OCI-M2 (cell line): ENCODE measurements around the gene SLC5A5.
"Not testable (repeated sequence)": the region's sequence is repeated elsewhere in the genome, so short reads cannot be mapped to it uniquely, and the experiment has no call there.

Experiments
- DNase-seq: peaks from one replicate; lab custom pipeline; 2025; ENCODE audit not compliant: unreplicated experiment; lab: John Stamatoyannopoulos, UW

Gene SLC5A5

GRCh38 chr19:17871032-17871877 is 490 bp upstream of the SLC5A5 start:
- no peak for DNase-seq

DNA sequence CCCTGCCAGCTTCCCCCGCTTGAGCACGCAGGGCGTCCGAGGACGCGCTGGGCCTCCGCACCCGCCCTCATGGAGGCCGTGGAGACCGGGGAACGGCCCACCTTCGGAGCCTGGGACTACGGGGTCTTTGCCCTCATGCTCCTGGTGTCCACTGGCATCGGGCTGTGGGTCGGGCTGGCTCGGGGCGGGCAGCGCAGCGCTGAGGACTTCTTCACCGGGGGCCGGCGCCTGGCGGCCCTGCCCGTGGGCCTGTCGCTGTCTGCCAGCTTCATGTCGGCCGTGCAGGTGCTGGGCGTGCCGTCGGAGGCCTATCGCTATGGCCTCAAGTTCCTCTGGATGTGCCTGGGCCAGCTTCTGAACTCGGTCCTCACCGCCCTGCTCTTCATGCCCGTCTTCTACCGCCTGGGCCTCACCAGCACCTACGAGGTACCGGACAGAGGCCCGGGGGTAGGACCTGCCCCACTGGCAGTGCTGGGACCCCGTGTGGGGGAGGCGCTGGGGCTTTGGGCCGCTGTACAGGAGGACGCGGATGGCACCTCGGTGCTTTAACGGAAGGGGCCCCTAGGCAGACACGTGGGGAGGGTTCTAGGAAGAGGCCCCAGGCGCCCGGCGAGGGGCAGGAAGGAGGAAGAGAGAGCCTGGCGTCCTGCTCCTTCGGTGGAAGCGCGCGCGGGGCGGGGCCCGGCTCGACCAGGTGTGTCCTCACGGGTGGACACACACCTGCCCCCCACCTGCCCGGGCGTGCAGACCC is 681 bp downstream of the SLC5A5 start:
- no peak for DNase-seq

DNA sequence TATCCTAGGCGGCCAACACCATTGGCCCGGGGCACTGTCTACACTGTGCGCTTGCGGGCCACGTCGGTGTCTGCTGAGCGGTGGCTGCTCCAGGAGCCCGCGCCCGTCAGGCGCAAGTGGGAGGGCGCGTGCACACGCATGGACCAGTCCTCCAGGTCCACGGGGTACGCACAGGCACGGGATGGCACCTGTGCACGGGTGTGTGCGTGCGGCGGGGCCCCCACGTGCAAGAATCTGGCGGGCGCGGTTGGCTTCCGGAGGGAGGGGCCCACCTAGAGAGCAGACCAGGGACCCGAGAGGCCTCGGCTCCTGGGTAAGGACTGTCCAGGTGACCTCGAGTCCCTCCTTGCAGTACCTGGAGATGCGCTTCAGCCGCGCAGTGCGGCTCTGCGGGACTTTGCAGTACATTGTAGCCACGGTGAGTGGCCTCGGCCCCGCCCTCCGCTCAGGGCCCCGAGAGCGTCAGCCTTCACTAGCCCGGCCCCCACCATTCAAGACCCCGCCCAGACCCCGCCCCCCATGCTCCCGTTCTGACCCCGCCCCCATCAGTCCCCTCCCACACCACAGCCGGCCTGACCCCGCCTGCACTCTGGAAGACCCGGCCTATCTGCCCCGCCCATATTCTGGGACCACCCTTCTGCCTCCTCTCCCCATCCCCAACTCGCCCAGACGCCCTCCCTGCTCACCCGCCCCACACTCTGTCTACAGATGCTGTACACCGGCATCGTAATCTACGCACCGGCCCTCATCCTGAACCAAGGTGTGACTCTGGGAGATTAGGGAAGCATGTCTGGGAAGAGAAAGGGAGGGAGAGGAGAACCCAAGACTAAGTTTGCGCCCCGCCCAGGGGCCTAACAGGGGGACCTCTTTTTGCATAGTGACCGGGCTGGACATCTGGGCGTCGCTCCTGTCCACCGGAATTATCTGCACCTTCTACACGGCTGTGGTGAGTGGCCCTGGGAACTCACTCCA is 2.3 kb downstream of the SLC5A5 start:
- DNase-seq = no peak

DNA sequence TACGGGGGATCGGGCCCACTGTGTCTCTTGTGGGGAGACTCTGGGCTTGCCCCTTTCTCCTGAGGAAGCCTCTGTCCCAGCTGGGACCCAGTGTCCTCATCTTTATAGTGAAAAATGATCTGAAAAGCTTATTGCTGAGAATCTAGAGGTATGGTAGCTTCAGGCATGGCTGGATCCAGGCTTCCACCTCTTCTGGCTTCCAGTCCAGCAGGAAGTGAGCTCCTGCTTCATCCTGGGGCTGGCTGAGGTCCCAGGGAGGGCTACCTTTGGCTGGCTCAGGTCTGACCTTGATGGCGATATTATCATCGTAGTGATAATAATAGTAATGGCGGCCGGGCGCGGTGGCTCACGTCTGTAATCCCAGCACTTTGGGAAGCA is 3.0 kb downstream of the SLC5A5 start:
- no peak for DNase-seq

- no peak for DNase-seq
Observed at GRCh38 chr19:17877696-17878095, 6.0 kb downstream of the SLC5A5 start.

- DNase-seq = no peak
Observed at GRCh38 chr19:17879466-17879865, 7.7 kb downstream of the SLC5A5 start.

GRCh38 chr19:17881701-17882100 is 10.0 kb downstream of the SLC5A5 start:
- DNase-seq = no peak

DNA sequence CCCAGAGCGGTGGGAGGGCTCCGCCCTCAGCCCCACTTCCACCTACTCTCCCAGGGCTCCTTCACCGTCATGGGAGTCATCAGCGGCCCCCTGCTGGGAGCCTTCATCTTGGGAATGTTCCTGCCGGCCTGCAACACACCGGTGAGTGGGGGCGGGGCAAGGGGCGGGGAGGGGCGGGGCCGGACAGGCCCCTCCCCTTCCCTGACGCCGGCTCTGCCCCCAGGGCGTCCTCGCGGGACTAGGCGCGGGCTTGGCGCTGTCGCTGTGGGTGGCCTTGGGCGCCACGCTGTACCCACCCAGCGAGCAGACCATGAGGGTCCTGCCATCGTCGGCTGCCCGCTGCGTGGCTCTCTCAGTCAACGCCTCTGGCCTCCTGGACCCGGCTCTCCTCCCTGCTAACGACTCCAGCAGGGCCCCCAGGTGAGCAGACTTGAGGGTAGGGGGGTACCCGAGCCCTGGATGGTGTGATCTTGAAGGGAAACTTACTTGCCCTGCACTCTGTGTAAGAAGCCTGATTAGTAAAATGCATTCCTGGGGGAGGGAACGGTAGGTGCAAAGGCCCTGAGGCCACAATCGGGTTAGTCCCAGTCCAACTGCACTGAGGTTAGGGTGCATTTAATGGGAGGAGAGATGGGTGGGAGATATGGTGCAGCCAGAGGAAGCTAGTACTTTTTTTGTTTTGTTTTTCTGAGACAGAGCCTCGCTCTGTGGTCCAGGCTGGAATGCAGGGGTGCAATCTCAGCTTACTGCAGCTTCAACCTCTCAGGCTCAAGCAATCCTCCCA is 12.1 kb downstream of the SLC5A5 start:
- no peak for DNase-seq

DNA sequence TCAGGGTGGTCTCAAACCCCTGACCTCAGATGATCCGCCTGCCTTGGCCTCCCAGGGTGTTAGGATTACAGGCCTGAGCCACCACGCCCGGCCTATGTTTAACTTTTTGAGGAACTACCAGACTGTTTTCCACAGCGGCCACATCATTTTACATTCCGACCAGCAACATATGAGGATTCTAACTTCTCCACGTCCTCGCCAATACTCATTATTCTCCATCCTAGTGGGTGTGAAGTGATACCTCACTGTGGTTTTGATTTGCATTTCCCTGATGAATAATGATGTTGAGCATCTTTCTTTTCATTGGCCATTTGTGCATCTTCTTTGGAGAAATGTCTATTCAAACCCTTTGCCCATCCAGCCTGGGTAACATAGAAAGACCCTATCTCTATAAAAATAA is 14.8 kb downstream of the SLC5A5 start:
- DNase-seq = no peak

DNA sequence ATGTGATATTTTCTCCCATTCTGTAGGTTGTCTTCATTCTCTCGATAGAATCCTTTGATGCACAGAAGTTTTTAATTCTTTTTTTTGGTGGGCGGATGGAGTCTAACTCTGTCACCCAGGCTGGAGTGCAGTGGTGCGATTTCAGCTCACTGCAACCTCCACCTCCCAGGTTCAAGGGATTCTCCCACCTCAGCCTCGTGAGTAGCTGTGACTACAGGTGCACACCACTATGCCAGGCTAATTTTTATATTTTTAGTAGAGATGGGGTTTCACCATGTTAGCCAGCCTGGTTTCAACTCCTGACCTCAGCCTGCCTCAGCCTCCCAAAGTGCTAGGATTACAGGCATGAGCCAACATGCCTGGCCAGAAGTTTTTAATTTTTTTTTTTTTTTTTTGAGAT is 15.5 kb downstream of the SLC5A5 start:
- not testable (repeated sequence) for DNase-seq

DNA sequence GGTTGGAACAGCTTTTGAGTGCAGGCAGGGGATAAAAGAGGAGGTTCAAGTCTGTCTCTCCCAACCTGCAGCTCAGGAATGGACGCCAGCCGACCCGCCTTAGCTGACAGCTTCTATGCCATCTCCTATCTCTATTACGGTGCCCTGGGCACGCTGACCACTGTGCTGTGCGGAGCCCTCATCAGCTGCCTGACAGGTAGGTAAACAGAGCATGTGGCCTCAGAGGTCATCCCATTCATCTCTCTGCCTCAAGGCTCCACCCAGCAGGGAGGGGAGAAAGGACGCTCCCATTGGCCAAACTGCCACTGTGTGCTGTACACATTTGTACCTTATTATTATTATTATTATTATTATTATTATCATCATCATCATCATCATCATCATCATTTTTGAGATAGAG is 16.5 kb downstream of the SLC5A5 start:
- DNase-seq = no peak

- peak; percentile 64 for DNase-seq
Observed at GRCh38 chr19:17889609-17890214, 18.0 kb downstream of the SLC5A5 start.

GRCh38 chr19:17893766-17894165 is 22.0 kb downstream of the SLC5A5 start:
- no peak for DNase-seq

- DNase-seq = no peak
Observed at GRCh38 chr19:17902701-17903100, 31.0 kb downstream of the SLC5A5 start.

DNA sequence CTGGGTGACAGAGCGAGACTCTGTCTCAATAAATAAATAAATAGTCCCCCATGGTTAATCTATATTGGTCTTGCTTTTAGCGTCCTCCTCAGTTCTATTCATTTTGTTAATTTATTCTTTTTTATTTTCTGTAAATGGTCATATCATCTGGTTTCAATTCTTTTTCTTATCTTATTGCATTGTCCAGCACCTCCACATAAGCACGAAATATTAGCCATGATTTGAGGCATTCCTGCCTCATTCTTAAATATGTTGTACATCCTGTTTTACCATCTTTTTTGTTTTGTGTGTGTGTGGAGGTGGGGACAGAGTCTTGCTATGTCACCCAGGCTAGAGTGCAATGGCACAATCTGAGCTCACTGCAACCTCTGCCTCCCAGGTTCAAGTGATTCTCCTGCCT is 36.5 kb downstream of the SLC5A5 start:
- no peak for DNase-seq

DNA sequence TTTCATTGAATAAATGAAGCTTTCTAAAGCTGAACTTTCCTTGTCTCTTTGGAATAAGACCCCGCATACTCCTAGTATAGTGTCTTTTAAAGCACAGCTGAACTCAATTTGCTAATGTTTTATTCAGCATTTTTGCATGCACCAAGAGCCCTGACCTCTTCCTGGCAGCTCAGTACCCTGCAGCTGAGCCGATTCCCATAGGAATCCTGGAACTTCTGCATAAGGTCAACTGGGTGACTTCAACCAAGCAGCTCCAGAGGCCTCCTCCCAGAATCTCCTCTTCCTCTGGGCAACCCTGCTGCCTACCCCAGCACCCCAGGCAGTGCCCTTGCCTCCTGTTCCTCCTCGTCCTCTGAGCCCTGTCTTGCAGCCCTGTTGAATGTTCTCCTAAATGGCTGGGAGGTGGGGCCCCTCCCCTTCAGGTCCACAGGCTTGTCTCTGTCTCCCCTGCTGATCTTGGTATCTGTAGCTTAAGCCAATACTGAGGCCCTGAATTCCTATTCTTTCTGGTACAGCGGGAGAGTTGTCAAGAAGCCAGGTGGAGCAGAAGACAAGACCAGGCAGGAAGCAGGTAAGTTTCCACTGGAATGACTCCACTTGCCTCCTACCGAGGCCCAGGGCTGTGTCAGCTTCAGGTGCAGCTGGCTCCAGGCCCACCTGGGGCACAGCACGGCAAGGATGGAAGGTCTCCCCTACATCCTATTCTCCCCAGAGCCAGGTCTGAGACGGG is 37.4 kb downstream of the SLC5A5 start:
- DNase-seq = no peak

DNA sequence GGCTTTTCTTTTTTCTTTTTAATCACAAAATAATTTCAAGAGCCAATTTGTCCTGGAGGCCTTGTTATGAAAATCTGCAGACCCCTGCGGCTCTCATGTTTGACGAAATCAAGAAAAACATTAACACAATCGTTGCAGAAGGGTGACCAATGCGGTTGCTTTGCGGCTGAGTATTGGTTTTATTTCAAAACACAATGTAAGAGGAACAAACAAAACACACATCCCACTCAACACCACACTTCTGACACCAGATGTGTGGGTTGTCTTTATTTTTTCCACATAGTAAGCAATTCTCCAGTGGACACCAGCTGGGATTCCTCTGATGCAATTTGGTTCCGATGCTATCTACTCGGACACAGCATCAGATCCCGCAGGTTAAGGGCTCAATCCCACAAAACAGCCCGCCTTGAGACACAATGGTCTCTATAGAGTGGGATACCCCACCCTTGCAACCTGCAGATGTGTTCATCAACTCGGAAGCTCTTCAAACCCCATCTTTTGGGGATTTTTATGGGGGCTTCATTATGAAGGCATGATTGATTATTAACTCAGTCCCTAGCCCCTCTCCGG is 39.1 kb downstream of the SLC5A5 start:
- DNase-seq = no peak

DNA sequence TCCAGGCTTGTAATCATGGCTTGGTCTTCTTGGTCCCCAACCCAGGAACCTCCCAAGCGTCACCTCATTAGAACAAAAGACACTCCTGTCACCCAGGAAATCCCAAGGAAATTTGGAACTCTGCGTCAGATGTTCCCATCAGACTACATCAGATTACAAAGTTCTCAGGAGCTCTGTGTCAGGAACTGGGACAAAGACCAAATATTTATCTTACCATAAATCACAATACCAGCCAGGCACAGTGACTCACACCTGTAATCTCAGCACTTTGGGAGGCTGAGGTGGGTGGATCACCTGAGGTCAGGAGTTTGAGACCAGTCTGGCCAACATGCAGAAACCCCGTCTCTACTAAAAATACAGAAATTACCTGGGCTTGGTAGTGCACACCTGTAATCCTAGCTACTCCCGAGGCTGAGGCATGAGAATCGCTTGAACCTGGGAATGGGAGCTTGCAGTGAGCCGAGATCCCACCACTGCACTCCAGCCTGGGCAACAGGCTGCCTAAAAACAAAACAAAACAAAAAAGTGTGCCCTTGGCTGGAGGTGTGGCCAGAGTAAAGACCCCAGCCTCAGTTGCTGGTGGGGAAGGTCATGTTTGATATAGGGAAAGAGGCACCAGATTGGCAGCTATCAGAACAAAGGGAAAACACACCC is 44.3 kb downstream of the SLC5A5 start:
- no peak for DNase-seq

DNA sequence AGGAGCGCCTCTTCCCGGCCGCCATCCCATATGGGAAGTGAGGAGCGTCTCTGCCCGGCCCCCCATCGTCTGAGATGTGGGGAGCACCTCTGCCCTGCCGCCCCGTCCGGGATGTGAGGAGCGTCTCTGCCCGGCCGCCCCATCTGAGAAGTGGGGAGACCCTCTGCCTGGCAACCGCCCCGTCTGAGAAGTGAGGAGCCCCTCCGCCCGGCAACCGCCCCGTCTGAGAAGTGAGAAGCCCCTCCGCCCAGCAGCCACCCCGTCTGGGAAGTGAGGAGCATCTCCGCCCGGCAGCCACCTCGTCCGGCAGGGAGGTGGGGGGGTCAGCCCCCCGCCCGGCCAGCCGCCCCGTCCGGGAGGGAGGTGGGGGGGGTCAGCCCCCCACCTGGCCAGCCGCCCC is 46.4 kb downstream of the SLC5A5 start:
- DNase-seq = not testable (repeated sequence)
